ENCODE measurements around the gene MRPL9.

GRCh38 chr1:151809290-151809984 is 46.1 kb upstream of the MRPL9 start:
- TF ChIP-seq CTCF (IDR thresholded peaks at IDR 0.05), result no peak
- TF ChIP-seq POLR2A (IDR thresholded peaks at IDR 0.05), result no peak
